ENCODE measurements around the gene CREB3L2.

The CREB3L2 gene

DNA sequence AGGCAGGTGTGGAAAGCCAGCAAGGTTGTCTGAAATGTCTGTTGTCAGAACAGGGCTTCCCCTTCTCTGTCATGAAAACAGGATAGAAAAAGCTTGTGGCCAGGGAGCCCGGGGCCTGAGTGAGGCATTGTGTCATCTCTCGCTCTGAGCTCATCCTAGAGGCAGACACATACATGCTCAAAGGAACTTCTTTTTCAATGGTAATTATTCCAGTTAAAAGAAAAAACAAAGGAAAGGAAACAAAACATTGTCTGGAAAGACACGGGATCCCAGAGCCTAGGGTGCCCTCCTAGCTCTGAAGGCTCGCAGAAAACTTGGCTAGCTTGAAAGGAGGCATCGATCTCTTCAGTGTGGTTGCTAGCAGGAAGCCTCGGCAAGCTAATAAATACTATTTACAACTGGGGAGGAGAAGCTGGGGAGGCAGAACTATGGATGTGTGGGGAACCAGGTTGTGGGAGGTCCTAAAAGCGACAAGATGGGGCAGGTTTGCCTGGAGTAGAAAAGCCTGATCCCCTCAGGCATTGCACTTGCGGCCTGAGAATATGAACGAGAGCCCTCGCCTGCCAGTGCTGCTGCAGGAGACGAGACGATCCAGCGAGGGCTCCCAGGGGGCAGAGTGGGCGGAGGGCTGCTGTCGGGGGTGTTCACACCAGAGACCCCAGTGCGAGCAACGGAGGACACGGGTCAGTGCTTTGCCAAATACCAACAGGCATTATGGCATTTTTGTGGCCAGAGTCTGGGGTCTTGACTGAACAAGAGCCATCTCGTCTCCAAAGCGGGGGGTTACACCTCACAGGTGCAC lies 122.3 kb downstream of the CREB3L2 start:
- in situ Hi-C loops (cut with MboI; ENCODE audit: low sequenced_read_pairs, unreplicated experiment) = no loop called here
- DNase-seq (ENCODE audit: low spot score) = peak; percentile 69
- TF ChIP-seq, protein P1, sequence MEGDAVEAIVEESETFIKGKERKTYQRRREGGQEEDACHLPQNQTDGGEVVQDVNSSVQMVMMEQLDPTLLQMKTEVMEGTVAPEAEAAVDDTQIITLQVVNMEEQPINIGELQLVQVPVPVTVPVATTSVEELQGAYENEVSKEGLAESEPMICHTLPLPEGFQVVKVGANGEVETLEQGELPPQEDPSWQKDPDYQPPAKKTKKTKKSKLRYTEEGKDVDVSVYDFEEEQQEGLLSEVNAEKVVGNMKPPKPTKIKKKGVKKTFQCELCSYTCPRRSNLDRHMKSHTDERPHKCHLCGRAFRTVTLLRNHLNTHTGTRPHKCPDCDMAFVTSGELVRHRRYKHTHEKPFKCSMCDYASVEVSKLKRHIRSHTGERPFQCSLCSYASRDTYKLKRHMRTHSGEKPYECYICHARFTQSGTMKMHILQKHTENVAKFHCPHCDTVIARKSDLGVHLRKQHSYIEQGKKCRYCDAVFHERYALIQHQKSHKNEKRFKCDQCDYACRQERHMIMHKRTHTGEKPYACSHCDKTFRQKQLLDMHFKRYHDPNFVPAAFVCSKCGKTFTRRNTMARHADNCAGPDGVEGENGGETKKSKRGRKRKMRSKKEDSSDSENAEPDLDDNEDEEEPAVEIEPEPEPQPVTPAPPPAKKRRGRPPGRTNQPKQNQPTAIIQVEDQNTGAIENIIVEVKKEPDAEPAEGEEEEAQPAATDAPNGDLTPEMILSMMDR (IDR thresholded peaks at IDR 0.05; ENCODE audit: borderline replicate concordance, control extremely low read depth, extremely low read depth, insufficient read depth, missing control alignments) = no peak

DNA sequence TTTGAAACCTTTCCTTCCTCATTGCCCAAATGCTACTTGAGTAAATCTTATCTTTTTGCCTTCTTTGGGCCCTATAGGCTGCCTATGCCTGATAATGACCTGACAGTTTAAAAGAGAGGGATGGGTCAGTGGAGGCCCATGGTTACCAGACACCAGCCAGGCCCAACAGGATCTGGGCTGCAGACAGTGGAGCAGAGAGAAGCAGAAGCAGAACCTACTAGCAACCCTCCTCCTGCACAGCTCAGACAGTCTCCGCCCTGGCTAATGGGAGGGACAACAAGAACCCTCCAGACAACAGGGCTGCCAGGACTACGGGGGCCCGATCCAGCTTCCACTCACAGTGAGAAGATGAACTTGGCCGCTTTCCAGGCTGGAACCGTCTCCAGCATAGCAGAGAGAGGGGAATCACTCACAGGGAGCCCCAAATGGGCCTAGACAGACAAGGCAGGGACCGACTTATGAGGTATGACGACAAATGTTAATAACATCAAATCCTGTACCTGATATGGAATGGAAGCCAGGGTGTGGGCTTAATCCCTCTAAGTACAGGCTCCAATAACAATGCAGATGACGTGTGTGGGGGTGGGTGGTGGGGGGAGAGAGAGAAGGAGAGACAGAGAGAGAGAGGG lies 123.4 kb downstream of the CREB3L2 start:
- TF ChIP-seq, protein P1 (IDR thresholded peaks at IDR 0.05; ENCODE audit: borderline replicate concordance, control extremely low read depth, extremely low read depth, insufficient read depth, missing control alignments) = no peak
- DNase-seq (ENCODE audit: low spot score) = no peak
- in situ Hi-C loops (cut with MboI; ENCODE audit: low sequenced_read_pairs, unreplicated experiment) = no loop called here

DNA sequence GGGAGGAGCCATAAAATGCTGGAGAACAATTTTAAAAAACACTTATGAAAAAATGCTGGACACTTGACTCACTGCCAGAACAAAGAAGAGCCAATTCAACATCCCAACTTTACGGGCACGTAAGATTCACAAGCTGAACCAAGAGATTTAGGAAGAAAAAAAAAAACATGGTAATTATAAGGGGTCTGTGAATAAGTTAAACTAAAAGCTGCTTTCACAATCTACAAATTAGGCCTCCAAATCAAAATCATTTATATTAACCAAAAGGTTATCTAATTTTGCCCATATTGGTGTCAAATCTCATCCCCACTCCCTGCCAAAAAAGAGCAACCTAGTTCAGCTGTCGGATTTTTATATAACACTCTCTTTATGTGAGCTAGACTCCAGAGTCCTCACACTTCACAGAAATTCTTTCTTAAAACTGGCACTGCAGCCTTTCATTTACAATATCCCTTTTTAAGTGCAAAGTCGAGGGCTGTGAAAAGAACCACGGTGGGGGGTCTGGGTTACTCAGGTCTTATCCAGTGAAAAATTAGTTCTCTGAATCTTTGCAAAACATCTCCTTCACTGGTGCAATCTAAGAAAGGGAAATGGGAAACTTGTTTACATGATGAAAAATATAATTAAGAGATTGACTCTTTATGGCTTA lies 124.7 kb downstream of the CREB3L2 start:
- TF ChIP-seq, protein P1 (IDR thresholded peaks at IDR 0.05; ENCODE audit: borderline replicate concordance, control extremely low read depth, extremely low read depth, insufficient read depth, missing control alignments) = no peak
- in situ Hi-C loops (cut with MboI; ENCODE audit: low sequenced_read_pairs, unreplicated experiment) = no loop called here
- DNase-seq (ENCODE audit: low spot score) = no peak

DNA sequence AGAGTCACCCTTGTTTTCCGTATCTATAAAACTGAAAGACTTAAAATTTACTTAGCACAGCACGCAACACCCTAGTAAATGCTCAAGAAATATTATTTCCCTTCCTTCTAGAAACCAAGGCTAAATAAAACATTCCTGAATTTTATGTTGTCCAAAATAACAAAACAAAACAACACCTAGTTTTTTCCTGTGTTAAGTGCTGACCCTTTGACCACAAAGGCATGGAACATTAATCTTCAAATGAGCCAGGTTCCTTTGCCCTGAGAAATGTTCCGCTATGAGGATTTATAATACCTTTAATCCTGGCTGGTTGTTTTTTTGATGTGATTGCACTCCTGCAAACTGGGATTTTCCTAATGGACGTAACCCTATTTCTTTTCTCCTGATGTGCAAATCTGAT lies 126.1 kb downstream of the CREB3L2 start:
- in situ Hi-C loops (cut with MboI; ENCODE audit: low sequenced_read_pairs, unreplicated experiment) = no loop called here
- TF ChIP-seq, protein P1 (IDR thresholded peaks at IDR 0.05; ENCODE audit: borderline replicate concordance, control extremely low read depth, extremely low read depth, insufficient read depth, missing control alignments) = no peak
- no peak for DNase-seq (ENCODE audit: low spot score)

DNA sequence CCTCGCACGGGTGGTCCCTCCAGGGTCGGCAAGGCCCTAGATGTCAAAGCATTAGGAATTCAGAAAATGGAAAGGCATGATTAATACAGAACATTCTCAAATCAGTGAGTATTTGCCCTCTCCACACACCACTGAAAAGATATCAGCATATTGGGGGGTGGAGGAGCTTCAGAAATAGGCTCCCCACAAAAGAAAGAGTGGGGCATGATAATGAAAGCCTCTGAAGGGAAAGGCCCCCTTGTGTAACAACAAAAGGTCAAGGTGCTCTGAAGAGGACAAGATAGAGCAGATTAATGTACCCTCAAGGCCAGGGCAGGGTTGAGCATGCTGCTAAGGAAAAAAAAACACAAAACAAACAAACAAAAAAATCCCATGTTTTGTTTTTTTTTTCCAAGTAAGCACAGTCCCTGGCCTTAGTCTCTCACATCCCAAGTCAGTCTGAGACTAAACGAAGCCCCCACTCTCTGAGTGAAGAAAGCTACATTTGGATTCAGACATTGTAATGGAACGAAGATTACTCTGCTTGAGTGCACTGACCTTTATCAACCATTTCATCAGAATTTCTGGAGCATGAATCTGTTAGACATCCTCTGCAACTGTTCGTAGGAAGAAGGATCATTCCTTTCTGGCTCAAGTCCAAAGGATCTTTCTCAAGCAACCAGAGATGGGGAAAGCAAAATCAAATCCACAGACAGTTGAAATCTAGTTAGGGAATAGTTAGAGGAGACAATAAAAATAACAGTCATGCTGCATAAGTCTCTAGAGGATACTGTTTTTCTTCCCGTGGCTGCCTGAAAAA lies 127.7 kb downstream of the CREB3L2 start:
- DNase-seq (ENCODE audit: low spot score) = no peak
- TF ChIP-seq, protein P1 (IDR thresholded peaks at IDR 0.05; ENCODE audit: borderline replicate concordance, control extremely low read depth, extremely low read depth, insufficient read depth, missing control alignments) = no peak
- in situ Hi-C loops (cut with MboI; ENCODE audit: low sequenced_read_pairs, unreplicated experiment) = no loop called here

DNA sequence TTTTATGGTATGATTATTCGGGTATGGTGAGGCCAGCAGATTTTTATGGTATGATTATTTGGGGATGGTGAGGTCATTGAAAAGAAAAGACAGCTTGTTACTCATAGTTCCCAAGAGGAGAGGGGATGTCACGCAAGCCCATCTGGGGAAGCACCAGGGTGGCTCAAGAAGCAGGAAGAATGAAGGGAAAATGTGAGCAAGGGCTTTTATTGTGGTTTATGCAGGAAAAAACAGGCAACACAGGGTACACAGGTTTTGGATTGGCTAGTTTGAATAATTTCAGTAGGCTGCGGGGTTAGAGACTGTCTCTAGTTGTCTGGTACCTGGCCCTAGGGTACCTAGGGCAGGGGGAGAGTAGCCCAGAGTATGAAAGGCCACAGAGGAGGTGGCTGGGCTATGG lies 128.4 kb downstream of the CREB3L2 start:
- in situ Hi-C loops (cut with MboI; ENCODE audit: low sequenced_read_pairs, unreplicated experiment) = no loop called here
- TF ChIP-seq, protein P1 (IDR thresholded peaks at IDR 0.05; ENCODE audit: borderline replicate concordance, control extremely low read depth, extremely low read depth, insufficient read depth, missing control alignments) = no peak
- no peak for DNase-seq (ENCODE audit: low spot score)

Measured in GM13976 (cell line).